ENCODE results near the gene PRR20G. TPM values are rescaled to one million over a fixed set of nuclear protein-coding genes. Genes with fewer than 3 reads are reported as not detected.

The PRR20G gene
- total and polyA plus RNA-seq, 9 of the 15 experiments (the other 6 are each of a cell fraction or from before 2014, with no cell fraction given) = not detected

- WGBS (ENCODE audit: insufficient coverage, low coverage, missing lambda C conversion rate) = 0% methylated on average over 7 of the region's 7 CpGs
- no peaks in the 10 kb centered on the region for H3K9me1 ChIP-seq (ENCODE audit: control insufficient read depth, insufficient read depth, low read length)
- ATAC-seq (no peak), FAIRE-seq (no peak), DNase-seq (ENCODE audit: extremely low read depth in 1 of 4, low spot score in 3 of 4) (no peak)
- no peaks in the 10 kb centered on the region for H3K4me1 ChIP-seq (replicated peaks in 1 of 2; ENCODE audit: control insufficient read depth in 2 of 2, insufficient read depth in 2 of 2, low read length in 2 of 2)
- intact Hi-C loops (cut with micrococcal nuclease) (no loop called here), in situ Hi-C loops (cut with MboI) (no loop called here)
- H2AFZ ChIP-seq (ENCODE audit: low read depth, low read length) = no peak overlapping the region
- no peaks in the 10 kb centered on the region for H3K27me3 ChIP-seq (ENCODE audit: control insufficient read depth in 2 of 2, insufficient read depth in 2 of 2, low read length in 2 of 2)
- no peak overlapping the region for H3K9ac ChIP-seq (ENCODE audit: insufficient read depth in 1 of 2, low read depth in 2 of 2, low read length in 2 of 2)
- no peaks in the 10 kb centered on the region for H3K79me2 ChIP-seq (ENCODE audit: control insufficient read depth, insufficient read depth, low read length)
- H3K4me2 ChIP-seq (ENCODE audit: insufficient read depth, low read length) = no peak overlapping the region
- H3K4me3 ChIP-seq = no peak overlapping the region
- no peak overlapping the region for H3K27ac ChIP-seq (ENCODE audit: extremely low read depth, low read depth, low read length)
- BruUV-seq (replicated peaks) = no TSS peak
- ChIA-PET POLR2A (no interaction called here), CTCF (ENCODE audit: low intra/inter-chr PET ratio) (no interaction called here)
- no peaks in the 10 kb centered on the region for H4K20me1 ChIP-seq (replicated peaks; ENCODE audit: control insufficient read depth, insufficient read depth, low read length)
- TF ChIP-seq ZNF239 (CRISPR knock-in tag; IDR thresholded peaks at IDR 0.05) (no peak), ZNF263 (CRISPR knock-in tag; IDR thresholded peaks at IDR 0.05; ENCODE audit: borderline replicate concordance) (no peak), POLR2G (IDR thresholded peaks at IDR 0.05; ENCODE audit: low read depth, low read length) (no peak), CHCHD3 (CRISPR knock-in tag; IDR thresholded peaks at IDR 0.05) (no peak), SETDB1 (IDR thresholded peaks at IDR 0.05; ENCODE audit: low read length) (no peak)
- TF ChIP-seq, protein P1, sequence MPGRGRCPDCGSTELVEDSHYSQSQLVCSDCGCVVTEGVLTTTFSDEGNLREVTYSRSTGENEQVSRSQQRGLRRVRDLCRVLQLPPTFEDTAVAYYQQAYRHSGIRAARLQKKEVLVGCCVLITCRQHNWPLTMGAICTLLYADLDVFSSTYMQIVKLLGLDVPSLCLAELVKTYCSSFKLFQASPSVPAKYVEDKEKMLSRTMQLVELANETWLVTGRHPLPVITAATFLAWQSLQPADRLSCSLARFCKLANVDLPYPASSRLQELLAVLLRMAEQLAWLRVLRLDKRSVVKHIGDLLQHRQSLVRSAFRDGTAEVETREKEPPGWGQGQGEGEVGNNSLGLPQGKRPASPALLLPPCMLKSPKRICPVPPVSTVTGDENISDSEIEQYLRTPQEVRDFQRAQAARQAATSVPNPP (IDR thresholded peaks at IDR 0.05; ENCODE audit: borderline replicate concordance, insufficient read depth, insufficient read length) = no peak
- TF ChIP-seq, protein P2, sequence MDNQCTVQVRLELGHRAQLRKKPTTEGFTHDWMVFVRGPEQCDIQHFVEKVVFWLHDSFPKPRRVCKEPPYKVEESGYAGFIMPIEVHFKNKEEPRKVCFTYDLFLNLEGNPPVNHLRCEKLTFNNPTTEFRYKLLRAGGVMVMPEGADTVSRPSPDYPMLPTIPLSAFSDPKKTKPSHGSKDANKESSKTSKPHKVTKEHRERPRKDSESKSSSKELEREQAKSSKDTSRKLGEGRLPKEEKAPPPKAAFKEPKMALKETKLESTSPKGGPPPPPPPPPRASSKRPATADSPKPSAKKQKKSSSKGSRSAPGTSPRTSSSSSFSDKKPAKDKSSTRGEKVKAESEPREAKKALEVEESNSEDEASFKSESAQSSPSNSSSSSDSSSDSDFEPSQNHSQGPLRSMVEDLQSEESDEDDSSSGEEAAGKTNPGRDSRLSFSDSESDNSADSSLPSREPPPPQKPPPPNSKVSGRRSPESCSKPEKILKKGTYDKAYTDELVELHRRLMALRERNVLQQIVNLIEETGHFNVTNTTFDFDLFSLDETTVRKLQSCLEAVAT (IDR thresholded peaks at IDR 0.05) = no peak
- no peaks in the 10 kb centered on the region for H3K36me3 ChIP-seq (ENCODE audit: control insufficient read depth, insufficient read depth, low read length)
- no peaks in the 10 kb centered on the region for H3K9me3 ChIP-seq (replicated peaks; ENCODE audit: control insufficient read depth, insufficient read depth, low read depth, low read length)
Observed at GRCh38 chr3:127316685-127317084, 28.8 kb upstream of the PRR20G start.
